Midbrain (tissue), 1 donor: ENCODE results near the gene COPZ2.

ENCODE experiments used
- DNase-seq: peaks from one replicate; lab custom pipeline; 2025; lab: John Stamatoyannopoulos, UW

Gene COPZ2

GRCh38 chr17:47986520-47986919, 51.1 kb downstream of the COPZ2 start:
- no peak for DNase-seq

GRCh38 chr17:47983492-47984223, 53.9 kb downstream of the COPZ2 start:
- DNase-seq, result no peak

GRCh38 chr17:47982645-47983390, 54.8 kb downstream of the COPZ2 start:
- DNase-seq, result no peak

- no peak for DNase-seq
Measured at GRCh38 chr17:47982091-47982617, 55.4 kb downstream of the COPZ2 start.

DNA sequence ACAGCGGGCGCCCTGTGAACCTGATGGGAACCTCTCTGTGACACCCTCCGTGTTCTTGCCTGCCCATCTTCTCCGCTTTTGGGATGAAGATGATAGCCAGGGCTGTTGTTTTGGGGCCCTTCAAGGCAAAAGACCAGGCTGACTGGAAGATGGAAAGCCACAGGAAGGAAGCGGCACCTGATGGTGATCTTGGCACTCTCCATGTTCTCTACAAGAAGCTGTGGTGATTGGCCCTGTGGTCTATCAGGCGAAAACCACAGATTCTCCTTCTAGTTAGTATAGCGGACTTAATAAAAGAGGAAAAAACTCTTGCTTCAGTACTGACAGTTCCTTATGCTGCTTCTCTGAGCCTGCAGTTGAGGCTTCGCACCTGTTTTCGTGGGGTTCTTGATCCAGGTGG, 56.1 kb downstream of the COPZ2 start:
- no peak for DNase-seq

- no peak for DNase-seq
Measured at GRCh38 chr17:47980541-47980940, 57.1 kb downstream of the COPZ2 start.

DNA sequence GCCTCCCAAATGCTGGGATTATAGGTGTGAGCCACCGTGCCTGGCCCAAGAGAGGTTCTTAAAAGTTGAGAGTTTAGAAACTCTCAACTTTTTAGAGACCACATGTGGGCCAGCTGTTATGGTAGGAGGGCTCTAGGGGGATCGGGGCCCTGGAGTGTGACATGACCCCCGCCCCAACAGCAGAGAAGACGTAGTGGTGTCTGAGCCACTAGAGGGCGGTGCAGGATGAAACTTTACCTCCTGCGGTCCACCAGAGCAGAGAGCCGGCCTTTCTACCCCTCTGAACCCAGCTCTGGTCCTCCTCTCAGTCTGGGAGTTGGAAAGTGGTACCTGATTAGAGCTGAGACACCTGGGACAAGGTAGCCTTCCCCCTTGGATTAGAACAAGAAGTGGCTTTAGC, 59.3 kb downstream of the COPZ2 start:
- DNase-seq, result peak; percentile 60
